Measurements from ENCODE around the gene ZNF766. TPM values are rescaled to one million over a fixed set of nuclear protein-coding genes. Genes with fewer than 3 reads are reported as not detected.

Gene ZNF766
- total and polyA plus RNA-seq, 2 of the 8 experiments (the other 6 are each of a cell fraction or from before 2014, with no cell fraction given) = 8.3 to 31.9 TPM

DNA sequence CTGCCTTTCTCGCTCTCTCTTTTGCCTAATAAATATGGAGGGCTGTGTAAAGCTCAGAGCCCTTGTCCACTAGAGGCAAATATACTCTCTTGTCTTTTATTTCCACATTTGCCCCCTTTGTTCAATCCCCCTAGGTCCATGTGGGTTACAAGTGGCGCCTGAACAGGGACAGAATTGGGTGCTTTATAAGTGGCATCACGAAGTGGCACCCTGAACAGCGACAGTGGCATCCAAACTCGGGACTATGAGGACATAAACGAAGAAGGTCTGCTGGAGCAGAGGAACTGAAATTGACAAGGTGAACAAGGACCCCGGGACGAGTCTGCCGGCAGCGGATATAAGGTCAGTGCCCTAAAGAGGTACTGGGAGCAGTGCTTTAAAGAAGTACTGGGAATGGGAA is 62.4 kb downstream of the ZNF766 start:
- WGBS, 2 experiments (ENCODE audit: extremely low coverage in 1 of 2, insufficient coverage in 1 of 2, insufficient read length in 1 of 2, insufficient replicate concordance in 2 of 2, low coverage in 1 of 2, low lambda C conversion rate in 2 of 2, missing lambda C conversion rate in 1 of 2) = 78% methylated on average over 10 of the region's 10 CpGs; no CpG with 5 or more reads in 1 of the 2 experiments
- no peaks in the 10 kb centered on the region for H3K79me1 ChIP-seq (ENCODE audit: low read depth, low read length)
- no peak overlapping the region for H2AK5ac ChIP-seq (ENCODE audit: low read depth, low read length)
- no peak overlapping the region for H3K9ac ChIP-seq (replicated peaks in 1 of 4; ENCODE audit: extremely low read depth in 1 of 4, low read depth in 3 of 4, low read length in 3 of 4)
- POLR2A ChIA-PET (ENCODE audit: partially characterized antibody) = no interaction called here
- FAIRE-seq (no peak), DNase-seq (ENCODE audit: low read depth in 1 of 2, low spot score in 2 of 2) (no peak)
- H2BK20ac ChIP-seq (ENCODE audit: low read length) = no peak overlapping the region
- H3K18ac ChIP-seq (ENCODE audit: extremely low read depth, low read length) = no peak overlapping the region
- H3K79me2 ChIP-seq (ENCODE audit: control insufficient read depth in 1 of 2, insufficient read depth in 2 of 2, low read length in 2 of 2) = no peaks in the 10 kb centered on the region
- H3K23me2 ChIP-seq (ENCODE audit: low read depth, low read length) = peaks cover 4% of the 10 kb centered on the region; the same call in 1 of the 2 replicates
- H3K4me2 ChIP-seq (ENCODE audit: insufficient read depth in 1 of 2, low read depth in 2 of 2, low read length in 2 of 2) = no peak overlapping the region
- H3K23ac ChIP-seq (ENCODE audit: insufficient read length) = no peak overlapping the region
- H3K36me3 ChIP-seq (ENCODE audit: control insufficient read depth in 2 of 4, insufficient read depth in 4 of 4, low read length in 3 of 4) = no peaks in the 10 kb centered on the region
- H3K4me1 ChIP-seq (replicated peaks in 1 of 4; ENCODE audit: control insufficient read depth in 3 of 4, insufficient read depth in 4 of 4, low read length in 3 of 4) = no peaks in the 10 kb centered on the region
- H2AFZ ChIP-seq (ENCODE audit: low read length) = no peak overlapping the region
- no peak overlapping the region for H4K5ac ChIP-seq (ENCODE audit: insufficient read length, low read depth, low read length)
- H4K8ac ChIP-seq (ENCODE audit: extremely low read depth, insufficient read depth, low read length) = no peak overlapping the region
- no peak overlapping the region for H3K4me3 ChIP-seq (ENCODE audit: extremely low read depth in 1 of 4, insufficient read depth in 2 of 4, low read depth in 3 of 4, low read length in 4 of 4)
- H2BK15ac ChIP-seq (ENCODE audit: low read length) = no peak overlapping the region
- no peak overlapping the region for H3K56ac ChIP-seq (replicated peaks; ENCODE audit: insufficient read length, low read depth, low read length)
- no peak overlapping the region for H3K14ac ChIP-seq (ENCODE audit: insufficient read length)
- no peaks in the 10 kb centered on the region for H4K20me1 ChIP-seq (replicated peaks in 1 of 2; ENCODE audit: control insufficient read depth in 1 of 2, insufficient read depth in 2 of 2, low read length in 2 of 2)
- no peak overlapping the region for H3K4ac ChIP-seq (replicated peaks; ENCODE audit: insufficient read length, low read depth, low read length)
- CTCF ChIA-PET (ENCODE audit: partially characterized antibody) = interaction anchor here (2.7 kb wide), 1 partner anchor 12 kb away, joined by 12 read pairs; no protein-coding TSS in a partner anchor
- H3K9me3 ChIP-seq (ENCODE audit: insufficient read depth in 2 of 2, low read depth in 1 of 2, low read length in 1 of 2) = peaks cover 48 to 52% of the 10 kb centered on the region in 2 experiments
- no peak overlapping the region for H4K91ac ChIP-seq (replicated peaks; ENCODE audit: insufficient read length, low read length)
- H2BK5ac ChIP-seq (ENCODE audit: low read depth, low read length) = no peak overlapping the region
- H2BK120ac ChIP-seq (replicated peaks; ENCODE audit: low read depth, low read length) = no peak overlapping the region
- no peak overlapping the region for H3K27ac ChIP-seq (ENCODE audit: low read depth, low read length)
- H3K27me3 ChIP-seq (replicated peaks in 1 of 4; ENCODE audit: control insufficient read depth in 3 of 4, extremely low read depth in 1 of 4, insufficient read depth in 3 of 4, low read length in 3 of 4) = no peaks in the 10 kb centered on the region
- H2BK12ac ChIP-seq (ENCODE audit: low read depth, low read length) = no peak overlapping the region
- TF ChIP-seq KDM5A (IDR thresholded peaks at IDR 0.05; ENCODE audit: low read length) (no peak), EGR1 (IDR thresholded peaks at IDR 0.05; ENCODE audit: borderline replicate concordance, low read depth, low read length) (no peak), JUN (IDR thresholded peaks at IDR 0.05; ENCODE audit: low read depth, low read length) (no peak), POLR2AphosphoS5 (IDR thresholded peaks at IDR 0.05; ENCODE audit: low read depth, low read length) (no peak), MAFK (IDR thresholded peaks at IDR 0.05; ENCODE audit: low read depth, low read length) (no peak), SP1 (IDR thresholded peaks at IDR 0.05; ENCODE audit: low read depth, low read length) (no peak), KDM1A (IDR thresholded peaks at IDR 0.05; ENCODE audit: borderline replicate concordance, low read length) (no peak), KDM4A (IDR thresholded peaks at IDR 0.05; ENCODE audit: low read depth, low read length, severe bottlenecking) (no peak), RFX5 (IDR thresholded peaks at IDR 0.05; ENCODE audit: borderline replicate concordance, low read depth, low read length) (no peak), JUND (IDR thresholded peaks at IDR 0.05; ENCODE audit: low read length) (no peak), RBBP5 (IDR thresholded peaks at IDR 0.05; ENCODE audit: borderline replicate concordance, low read depth, low read length) (no peak), SIX5 (IDR thresholded peaks at IDR 0.05; ENCODE audit: low read depth, low read length) (no peak), BCL11A (IDR thresholded peaks at IDR 0.05; ENCODE audit: low read depth in 2 of 2, low read length in 2 of 2) (no peak), PHF8 (conservative IDR thresholded peaks at IDR 0.05; ENCODE audit: low read depth, low read length) (no peak)
- TF ChIP-seq, protein P1, sequence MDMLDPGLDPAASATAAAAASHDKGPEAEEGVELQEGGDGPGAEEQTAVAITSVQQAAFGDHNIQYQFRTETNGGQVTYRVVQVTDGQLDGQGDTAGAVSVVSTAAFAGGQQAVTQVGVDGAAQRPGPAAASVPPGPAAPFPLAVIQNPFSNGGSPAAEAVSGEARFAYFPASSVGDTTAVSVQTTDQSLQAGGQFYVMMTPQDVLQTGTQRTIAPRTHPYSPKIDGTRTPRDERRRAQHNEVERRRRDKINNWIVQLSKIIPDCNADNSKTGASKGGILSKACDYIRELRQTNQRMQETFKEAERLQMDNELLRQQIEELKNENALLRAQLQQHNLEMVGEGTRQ (IDR thresholded peaks at IDR 0.05; ENCODE audit: low read length) = no peak

Data from H1 (cell line).